Neuronal stem cell (in vitro differentiated cells): ENCODE data around the gene ZNF354C.

Experiments used
- DNase-seq: peaks from one replicate; pipeline ENCODE4 v3.0.0-alpha.2; 2013; ENCODE audit warnings: low spot score
- H2AFZ ChIP-seq: one replicate; pipeline ENCODE4 v1.6.1; 2013; ENCODE audit warnings: mild to moderate bottlenecking, low read length, inconsistent platforms
- H2AK5ac ChIP-seq: 2 replicates; pipeline ENCODE4 v1.6.1; 2013; ENCODE audit warnings: low read depth, mild to moderate bottlenecking, inconsistent platforms, low read length, moderate library complexity, mixed read lengths
- H2BK120ac ChIP-seq: 2 replicates; pipeline ENCODE4 v1.6.1; 2013; ENCODE audit warnings: low read depth, mild to moderate bottlenecking, inconsistent platforms, low read length, moderate library complexity, mixed read lengths
- H2BK12ac ChIP-seq: one replicate; pipeline ENCODE4 v1.6.1; 2013; ENCODE audit warnings: low read length, inconsistent platforms
- H2BK15ac ChIP-seq: 2 replicates; pipeline ENCODE4 v1.6.1; 2013; ENCODE audit warnings: mild to moderate bottlenecking, low read length, inconsistent platforms, mixed read lengths
- H2BK5ac ChIP-seq: one replicate; pipeline ENCODE4 v1.6.1; 2013; ENCODE audit warnings: inconsistent platforms, mild to moderate bottlenecking, low read length, moderate library complexity
- H3K14ac ChIP-seq: one replicate; pipeline ENCODE4 v1.6.1; 2013; ENCODE audit warnings: low read length, inconsistent platforms
- H3K18ac ChIP-seq: 2 replicates; pipeline ENCODE4 v1.6.1; 2013; ENCODE audit warnings: low read length, inconsistent platforms
- H3K23ac ChIP-seq: 2 replicates; pipeline ENCODE4 v1.6.1; 2013; ENCODE audit warnings: low read depth, mild to moderate bottlenecking, mixed read lengths, low read length, inconsistent platforms; ENCODE audit not compliant: poor library complexity
- H3K27ac ChIP-seq: replicated peaks from 3 replicates; pipeline ENCODE4 v1.5.1; 2013; ENCODE audit warnings: low read length, inconsistent platforms
- H3K27me3 ChIP-seq, 3 experiments: 2 replicates each; pipeline ENCODE4 v1.6.1; 2013; ENCODE audit warnings: low read length in 3 of 3, mild to moderate bottlenecking in 2 of 3, inconsistent platforms in 1 of 3, low read depth in 1 of 3, mixed read lengths in 1 of 3, moderate library complexity in 1 of 3; ENCODE audit not compliant: control insufficient read depth in 3 of 3, insufficient read depth in 3 of 3
- H3K36me3 ChIP-seq, 2 donors: replicated peaks in 1 of 2; 2 replicates each; pipeline ENCODE4 v1.6.1; 2013; ENCODE audit warnings: low read length in 2 of 2; ENCODE audit not compliant: control insufficient read depth in 2 of 2, insufficient read depth in 2 of 2
- H3K4ac ChIP-seq: 2 replicates; pipeline ENCODE4 v1.6.1; 2013; ENCODE audit warnings: inconsistent platforms, mild to moderate bottlenecking, low read length, moderate library complexity
- H3K4me1 ChIP-seq, 2 donors: 1 replicate in 1 of 2; 2 replicates in 1 of 2; pipeline ENCODE4 v1.6.1; 2013; ENCODE audit warnings: low read length in 2 of 2, low read depth in 1 of 2; ENCODE audit not compliant: control insufficient read depth in 2 of 2, insufficient read depth in 1 of 2
- H3K4me2 ChIP-seq: one replicate; pipeline ENCODE4 v1.6.1; 2013; ENCODE audit warnings: mild to moderate bottlenecking, low read length, inconsistent platforms; ENCODE audit not compliant: insufficient read depth, poor library complexity, severe bottlenecking
- H3K4me3 ChIP-seq, 2 donors: 2 replicates each; pipeline ENCODE4 v1.5.1; 2013; ENCODE audit warnings: low read length in 2 of 2, mild to moderate bottlenecking in 2 of 2, inconsistent platforms in 1 of 2, moderate library complexity in 1 of 2
- H3K79me1 ChIP-seq: one replicate; pipeline ENCODE4 v1.6.1; 2013; ENCODE audit warnings: low read depth, mild to moderate bottlenecking, inconsistent platforms, low read length, moderate library complexity
- H3K9ac ChIP-seq: one replicate; pipeline ENCODE4 v1.6.1; 2013; ENCODE audit warnings: mild to moderate bottlenecking, low read depth, low read length, inconsistent platforms; ENCODE audit not compliant: poor library complexity
- H3K9me3 ChIP-seq, 2 donors: replicated peaks in 1 of 2; 2 replicates each; pipeline versions ENCODE3 to v1.6.1; 2013; ENCODE audit warnings: low read length in 2 of 2, mild to moderate bottlenecking in 2 of 2, inconsistent platforms in 1 of 2, low read depth in 1 of 2, mixed read lengths in 1 of 2, moderate library complexity in 1 of 2; ENCODE audit not compliant: control insufficient read depth in 2 of 2, insufficient read depth in 1 of 2
- H4K8ac ChIP-seq: one replicate; pipeline ENCODE4 v1.6.1; 2013; ENCODE audit warnings: low read depth, mild to moderate bottlenecking, inconsistent platforms, low read length, moderate library complexity
- H4K91ac ChIP-seq: one replicate; pipeline ENCODE4 v1.6.1; 2013; ENCODE audit warnings: low read length, low read depth, mild to moderate bottlenecking, inconsistent platforms; ENCODE audit not compliant: poor library complexity
- WGBS, 2 donors: extraction: QIAGEN DNeasy Blood & Tissue Kit; methylation state at CpG; one replicate each; pipeline ENCODE4 v1.1.7; 2013; ENCODE audit warnings: missing lambda C conversion rate in 2 of 2, mixed read lengths in 1 of 2; ENCODE audit not compliant: insufficient read length in 2 of 2, insufficient replicate concordance in 1 of 2; ENCODE audit errors: extremely low coverage in 2 of 2; 5-methylcytosine and 5-hydroxymethylcytosine counted together

Gene ZNF354C

GRCh38 chr5:179044765-179045164 is 15.4 kb upstream of the ZNF354C start:
- Histone ChIP-seq H3K9me3 (peaks cover 0 to 7% of the 10 kb centered on the region in 2 donors), H3K14ac (no peak overlapping the region), H3K4ac (no peak overlapping the region), H2BK5ac (no peak overlapping the region), H3K36me3 (no peaks in the 10 kb centered on the region), H3K79me1 (no peaks in the 10 kb centered on the region), H2BK12ac (no peak overlapping the region), H3K9ac (no peak overlapping the region), H3K27ac (no peak overlapping the region), H3K4me3 (no peak overlapping the region), H3K4me1 (no peaks in the 10 kb centered on the region), H3K23ac (no peak overlapping the region), H2AFZ (no peak overlapping the region), H2AK5ac (no peak overlapping the region), H3K4me2 (no peak overlapping the region), H3K27me3 (no peaks in the 10 kb centered on the region), H2BK120ac (no peak overlapping the region), H3K18ac (no peak overlapping the region), H4K8ac (no peak overlapping the region), H2BK15ac (no peak overlapping the region), H4K91ac (no peak overlapping the region)
- no peak for DNase-seq
- no CpG with 5 or more reads among the region's 2 CpGs for WGBS, 2 donors

GRCh38 chr5:179051784-179052183 is 8.4 kb upstream of the ZNF354C start:
- Histone ChIP-seq H3K14ac (no peak overlapping the region), H3K79me1 (no peaks in the 10 kb centered on the region), H3K9me3 (peaks cover 0 to 9% of the 10 kb centered on the region in 2 donors), H3K27me3 (no peaks in the 10 kb centered on the region), H3K9ac (no peak overlapping the region), H2BK5ac (no peak overlapping the region), H3K23ac (no peak overlapping the region), H3K4me3 (no peak overlapping the region), H2AFZ (no peak overlapping the region), H2BK12ac (no peak overlapping the region), H4K91ac (no peak overlapping the region), H2BK120ac (no peak overlapping the region), H3K18ac (no peak overlapping the region), H4K8ac (no peak overlapping the region), H2BK15ac (no peak overlapping the region), H3K4me2 (no peak overlapping the region), H3K36me3 (no peaks in the 10 kb centered on the region), H3K27ac (no peak overlapping the region), H3K4me1 (peaks cover 0 to 3% of the 10 kb centered on the region in 2 donors), H2AK5ac (no peak overlapping the region), H3K4ac (no peak overlapping the region)
- DNase-seq = no peak
- no CpG with 5 or more reads among the region's 9 CpGs for WGBS, 2 donors

- Histone ChIP-seq H3K36me3 (no peaks in the 10 kb centered on the region), H3K27me3 (no peaks in the 10 kb centered on the region), H3K4ac (no peak overlapping the region)
Observed at GRCh38 chr5:179054036-179054785, 6.0 kb upstream of the ZNF354C start.

GRCh38 chr5:179054876-179055275 is 5.3 kb upstream of the ZNF354C start:
- no peak overlapping the region for H3K18ac ChIP-seq
- H3K27ac ChIP-seq = no peak overlapping the region
- no peak overlapping the region for H2AFZ ChIP-seq
- H4K8ac ChIP-seq = no peak overlapping the region
- no peak overlapping the region for H2BK15ac ChIP-seq
- H2AK5ac ChIP-seq = no peak overlapping the region
- H3K27me3 ChIP-seq = no peaks in the 10 kb centered on the region
- H3K36me3 ChIP-seq = no peaks in the 10 kb centered on the region
- no peak overlapping the region for H3K4me3 ChIP-seq
- H2BK12ac ChIP-seq = no peak overlapping the region
- H2BK5ac ChIP-seq = no peak overlapping the region
- no peak for DNase-seq
- H3K4ac ChIP-seq = no peak overlapping the region
- no peak overlapping the region for H4K91ac ChIP-seq
- no peaks in the 10 kb centered on the region for H3K79me1 ChIP-seq
- H3K23ac ChIP-seq = no peak overlapping the region
- peaks cover 0 to 3% of the 10 kb centered on the region in 2 donors for H3K4me1 ChIP-seq
- no peak overlapping the region for H2BK120ac ChIP-seq
- WGBS, 2 donors = no CpG with 5 or more reads among the region's 10 CpGs
- no peak overlapping the region for H3K14ac ChIP-seq
- H3K9me3 ChIP-seq = peaks cover 9 to 15% of the 10 kb centered on the region in 2 donors
- H3K4me2 ChIP-seq = no peak overlapping the region
- no peak overlapping the region for H3K9ac ChIP-seq

More at GRCh38 chr5:179054036-179054785, 6.0 kb upstream of the ZNF354C start:
- no peak overlapping the region for H3K4me2 ChIP-seq
- no peak overlapping the region for H3K14ac ChIP-seq
- no peak overlapping the region for H2BK120ac ChIP-seq
- no peak overlapping the region for H2AFZ ChIP-seq
- H2AK5ac ChIP-seq = no peak overlapping the region
- H3K4me3 ChIP-seq = no peak overlapping the region
- no peak overlapping the region for H2BK15ac ChIP-seq
- DNase-seq = no peak
- no peak overlapping the region for H2BK5ac ChIP-seq
- H3K9ac ChIP-seq = no peak overlapping the region
- H4K91ac ChIP-seq = no peak overlapping the region
- H3K79me1 ChIP-seq = no peaks in the 10 kb centered on the region
- no CpG with 5 or more reads among the region's 15 CpGs for WGBS, 2 donors
- peaks cover 0 to 3% of the 10 kb centered on the region in 2 donors for H3K4me1 ChIP-seq
- no peak overlapping the region for H4K8ac ChIP-seq
- no peak overlapping the region for H3K23ac ChIP-seq
- H2BK12ac ChIP-seq = no peak overlapping the region
- H3K18ac ChIP-seq = no peak overlapping the region
- H3K9me3 ChIP-seq = peaks cover 8 to 9% of the 10 kb centered on the region in 2 donors
- H3K27ac ChIP-seq = no peak overlapping the region
